Measurements from ENCODE around the gene CACHD1. TPM values are rescaled to one million over a fixed set of nuclear protein-coding genes. Genes with fewer than 3 reads are reported as not detected.
A peak's percentile ranks its signal among the peaks of the same experiment; 100 is the strongest.

Gene CACHD1
- total and polyA plus RNA-seq, 2 donors from 2014 or later, result 3.9 to 8.2 TPM

DNA sequence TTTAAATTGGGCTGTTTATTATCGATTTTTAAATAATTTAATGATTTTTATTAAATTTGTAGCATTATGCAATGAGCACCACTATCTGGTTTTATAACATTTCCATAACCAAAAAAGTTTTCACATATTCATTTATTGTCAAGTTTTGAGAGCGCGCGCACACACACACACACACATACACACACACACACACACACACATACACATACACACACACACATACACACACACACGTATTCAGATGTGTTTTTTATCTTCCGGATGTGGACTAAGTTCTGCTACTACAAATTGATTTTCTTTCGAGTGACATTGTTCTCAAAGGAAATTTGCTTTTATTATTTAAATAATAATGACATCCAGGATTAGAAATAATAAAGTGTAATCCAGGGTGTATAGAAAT is 16.3 kb downstream of the CACHD1 start:
- no peak overlapping the region for H3K27ac ChIP-seq (ENCODE audit: low read depth in 2 of 2, low read length in 2 of 2)
- DNase-seq, result no peak
- no peaks in the 10 kb centered on the region for H3K27me3 ChIP-seq (ENCODE audit: control insufficient read depth, insufficient read depth, low read length)
- no peaks in the 10 kb centered on the region for H3K9me3 ChIP-seq (ENCODE audit: control insufficient read depth in 2 of 3, insufficient read depth in 1 of 3, low read length in 3 of 3)
- no peak overlapping the region for H3K9ac ChIP-seq (ENCODE audit: low read length in 3 of 3)
- no peak overlapping the region for H3K4me3 ChIP-seq (ENCODE audit: low read length in 3 of 3)
- no peak for FAIRE-seq
- H3K36me3 ChIP-seq (ENCODE audit: control insufficient read depth in 2 of 3, insufficient read depth in 3 of 3, low read length in 3 of 3), result no peaks in the 10 kb centered on the region
- TF ChIP-seq CTCF (IDR thresholded peaks at IDR 0.05; ENCODE audit: borderline replicate concordance, extremely low read depth, insufficient read depth), result no peak
- peaks cover 9 to 10% (median 10%) of the 10 kb centered on the region in 3 donors for H3K4me1 ChIP-seq (ENCODE audit: control insufficient read depth in 2 of 3, insufficient read depth in 2 of 3, low read depth in 1 of 3, low read length in 3 of 3)
- intact Hi-C loops (cut with DNase I), result no loop called here

DNA sequence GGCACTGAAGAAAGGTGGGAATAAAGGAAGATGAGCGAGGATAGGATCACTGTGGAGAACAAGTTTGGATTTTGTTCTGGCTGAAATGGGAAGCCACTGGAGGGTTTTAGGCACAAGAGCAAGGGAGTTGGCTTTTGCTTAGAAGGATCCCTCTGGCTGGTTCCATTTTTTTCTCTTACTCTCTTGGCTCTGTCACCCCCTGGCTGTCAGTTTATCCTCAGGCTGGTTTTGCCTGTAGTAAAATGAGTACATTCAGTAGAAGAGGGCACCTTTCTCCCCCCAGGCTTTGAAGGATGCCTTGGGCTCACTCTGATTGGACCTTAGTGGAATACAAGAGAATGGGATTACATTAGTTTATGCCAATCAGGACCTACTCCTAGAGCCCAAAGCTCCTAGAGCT is 17.1 kb downstream of the CACHD1 start:
- no peak for DNase-seq
- Histone ChIP-seq H3K4me1 (ENCODE audit: control insufficient read depth in 2 of 3, insufficient read depth in 2 of 3, low read depth in 1 of 3, low read length in 3 of 3) (peaks cover 5 to 10% (median 6%) of the 10 kb centered on the region in 3 donors), H3K9ac (ENCODE audit: low read length in 3 of 3) (no peak overlapping the region), H3K27me3 (ENCODE audit: control insufficient read depth, insufficient read depth, low read length) (no peaks in the 10 kb centered on the region), H3K4me3 (ENCODE audit: low read length in 3 of 3) (no peak overlapping the region), H3K9me3 (ENCODE audit: control insufficient read depth in 2 of 3, insufficient read depth in 1 of 3, low read length in 3 of 3) (no peaks in the 10 kb centered on the region), H3K36me3 (ENCODE audit: control insufficient read depth in 2 of 3, insufficient read depth in 3 of 3, low read length in 3 of 3) (no peaks in the 10 kb centered on the region), H3K27ac (ENCODE audit: low read depth in 2 of 2, low read length in 2 of 2) (no peak overlapping the region)
- intact Hi-C loops (cut with DNase I), result no loop called here
- FAIRE-seq, result no peak
- TF ChIP-seq CTCF (IDR thresholded peaks at IDR 0.05; ENCODE audit: borderline replicate concordance, extremely low read depth, insufficient read depth), result no peak

GRCh38 chr1:64488862-64489261 is 18.9 kb downstream of the CACHD1 start:
- Histone ChIP-seq H3K27me3 (ENCODE audit: control insufficient read depth, insufficient read depth, low read length) (no peaks in the 10 kb centered on the region), H3K27ac (ENCODE audit: low read depth in 2 of 2, low read length in 2 of 2) (no peak overlapping the region), H3K4me1 (ENCODE audit: control insufficient read depth in 2 of 3, insufficient read depth in 2 of 3, low read depth in 1 of 3, low read length in 3 of 3) (peaks cover 5 to 9% (median 6%) of the 10 kb centered on the region in 3 donors), H3K9ac (ENCODE audit: low read length in 3 of 3) (no peak overlapping the region), H3K4me3 (ENCODE audit: low read length in 3 of 3) (no peak overlapping the region), H3K36me3 (ENCODE audit: control insufficient read depth in 2 of 3, insufficient read depth in 3 of 3, low read length in 3 of 3) (no peaks in the 10 kb centered on the region), H3K9me3 (ENCODE audit: control insufficient read depth in 2 of 3, insufficient read depth in 1 of 3, low read length in 3 of 3) (no peaks in the 10 kb centered on the region)
- TF ChIP-seq CTCF (IDR thresholded peaks at IDR 0.05; ENCODE audit: borderline replicate concordance, extremely low read depth, insufficient read depth), result no peak
- FAIRE-seq (no peak), DNase-seq (peak in 2 of 5 donors; percentile 60 to 70)
- intact Hi-C loops (cut with DNase I), result no loop called here

GRCh38 chr1:64489707-64490106 is 19.8 kb downstream of the CACHD1 start:
- Histone ChIP-seq H3K27ac (ENCODE audit: low read depth in 2 of 2, low read length in 2 of 2) (no peak overlapping the region), H3K9me3 (ENCODE audit: control insufficient read depth in 2 of 3, insufficient read depth in 1 of 3, low read length in 3 of 3) (no peaks in the 10 kb centered on the region), H3K36me3 (ENCODE audit: control insufficient read depth in 2 of 3, insufficient read depth in 3 of 3, low read length in 3 of 3) (no peaks in the 10 kb centered on the region), H3K27me3 (ENCODE audit: control insufficient read depth, insufficient read depth, low read length) (no peaks in the 10 kb centered on the region), H3K4me1 (ENCODE audit: control insufficient read depth in 2 of 3, insufficient read depth in 2 of 3, low read depth in 1 of 3, low read length in 3 of 3) (peaks cover 1 to 6% (median 2%) of the 10 kb centered on the region in 3 donors), H3K9ac (ENCODE audit: low read length in 3 of 3) (no peak overlapping the region), H3K4me3 (ENCODE audit: low read length in 3 of 3) (no peak overlapping the region)
- no peak for DNase-seq
- no peak for FAIRE-seq
- TF ChIP-seq CTCF (IDR thresholded peaks at IDR 0.05; ENCODE audit: borderline replicate concordance, extremely low read depth, insufficient read depth), result no peak
- intact Hi-C loops (cut with DNase I), result no loop called here
